Measurements from ENCODE around the gene RPS25. TPM values are rescaled to one million over a fixed set of nuclear protein-coding genes. Genes with fewer than 3 reads are reported as not detected.

Gene RPS25
- 1,361 and 1,484 TPM in 2 replicates for total RNA-seq

GRCh38 chr11:119018074-119018938 lies at the start of gene RPS25, which contains the start of gene TRAPPC4:
Gene RPS25 (minus strand): TSS chr11:119018343. CDS start chr11:119018284, 59 bp downstream.
Gene TRAPPC4 (plus strand): TSS chr11:119018766. CDS start chr11:119018796, 30 bp downstream.

GRCh38 chr11:119067371-119068222 lies 49.5 kb upstream of the RPS25 start, which contains the start of gene VPS11:
Gene VPS11 (plus strand): TSS chr11:119067818. CDS start chr11:119067824, 6 bp downstream.

GRCh38 chr11:119057000-119057769 lies 39.0 kb upstream of the RPS25 start, which contains the start of gene HYOU1:
Gene HYOU1 (minus strand): TSS chr11:119057205. CDS start chr11:119056160, 1,045 bp downstream.

GRCh38 chr11:119030329-119031047 lies 12.3 kb upstream of the RPS25 start, which contains the start of gene SLC37A4:
Gene SLC37A4 (minus strand): TSS chr11:119030877.

GRCh38 chr11:118997627-118998387 lies 20.3 kb downstream of the RPS25 start, which contains the start of gene CENATAC:
Gene CENATAC (plus strand): TSS chr11:118998138. CDS start chr11:118998198, 60 bp downstream.

GRCh38 chr11:118971646-118972045 lies 46.5 kb downstream of the RPS25 start, which contains the start of gene FOXR1:
Gene FOXR1 (plus strand): TSS chr11:118971761. CDS start chr11:118971932, 171 bp downstream.

Other genes with a start within 250 kb of the RPS25 start
- gene DDX6, start 227.2 kb downstream of the RPS25 start, total RNA-seq = 44.9 and 48.8 TPM in 2 replicates
- gene CXCR5, start 134.5 kb downstream of the RPS25 start, total RNA-seq = not detected in 2 replicates
- 21.0 and 21.4 TPM in 2 replicates for gene BCL9L, start 92.4 kb downstream of the RPS25 start, total RNA-seq
- gene UPK2, start 62.0 kb downstream of the RPS25 start, total RNA-seq = not detected in 2 replicates
- gene FOXR1, start 46.6 kb downstream of the RPS25 start, total RNA-seq = not detected in 2 replicates
- gene CENATAC, start 20.2 kb downstream of the RPS25 start, total RNA-seq = 7.1 and 7.9 TPM in 2 replicates
- gene TRAPPC4, start 423 bp upstream of the RPS25 start, total RNA-seq = 82.4 and 102 TPM in 2 replicates
- gene SLC37A4, start 12.5 kb upstream of the RPS25 start, total RNA-seq = 20.8 and 24.1 TPM in 2 replicates
- gene HYOU1, start 38.9 kb upstream of the RPS25 start, total RNA-seq = 70.6 and 75.7 TPM in 2 replicates
- 24.2 and 26.5 TPM in 2 replicates for gene VPS11, start 49.5 kb upstream of the RPS25 start, total RNA-seq
- 26.2 and 35.4 TPM in 2 replicates for gene HMBS, start 66.5 kb upstream of the RPS25 start, total RNA-seq
- 34.1 and 40.0 TPM in 2 replicates for gene DPAGT1, start 83.5 kb upstream of the RPS25 start, total RNA-seq
- gene C2CD2L, start 89.0 kb upstream of the RPS25 start, total RNA-seq = 6.1 and 7.9 TPM in 2 replicates
- gene HINFP, start 103.2 kb upstream of the RPS25 start, total RNA-seq = 11.8 and 12.0 TPM in 2 replicates
- 0.15 and 0.34 TPM in 2 replicates for gene ABCG4, start 130.7 kb upstream of the RPS25 start, total RNA-seq
- gene NLRX1, start 150.4 kb upstream of the RPS25 start, total RNA-seq = 13.5 and 15.1 TPM in 2 replicates
- not detected in 2 replicates for gene NHERF4, start 167.1 kb upstream of the RPS25 start, total RNA-seq
- 7.1 and 8.2 TPM in 2 replicates for gene CBL, start 188.0 kb upstream of the RPS25 start, total RNA-seq

Data from bronchus fibroblast of lung (primary cell).